Mesenteric fat pad (tissue), 1 donor: ENCODE measurements around the gene TMEM191C. TPM values are rescaled to one million over a fixed set of nuclear protein-coding genes. Genes with fewer than 3 reads are reported as not detected.

ENCODE experiments used
- total RNA-seq: library from RNA; stranded (reverse); fragmentation: NEBNext Ultra II Directional; extraction: Animal tissue kit (Norgen Biotek cat#: 25700); gene quantifications from one replicate; pipeline ENCODE4 v1.2.1, GENCODE V29; 2021
- donor health status: DM: yes; HTN: yes; CAD: no.

Gene TMEM191C
- total RNA-seq, 1 donor from 2014 or later, result 0.16 TPM

Other genes with a start within 250 kb of the TMEM191C start
- 0.06 TPM for gene RIMBP3B, start 83.6 kb upstream of the TMEM191C start, total RNA-seq
- gene HIC2, start 50.0 kb upstream of the TMEM191C start, total RNA-seq, result 5.5 TPM
- 0.26 TPM for gene RIMBP3C, start 84.1 kb downstream of the TMEM191C start, total RNA-seq
- gene UBE2L3, start 100.3 kb downstream of the TMEM191C start, total RNA-seq, result 48.2 TPM
- 6.0 TPM for gene YDJC, start 162.6 kb downstream of the TMEM191C start, total RNA-seq
- 0.39 TPM for gene CCDC116, start 165.4 kb downstream of the TMEM191C start, total RNA-seq
- 31.6 TPM for gene SDF2L1, start 174.9 kb downstream of the TMEM191C start, total RNA-seq
- gene PPIL2, start 198.6 kb downstream of the TMEM191C start, total RNA-seq, result 23.6 TPM